H1 (cell line): ENCODE measurements around the gene CRTAC1.

ENCODE experiments used
- GTF2F1 ChIP-seq: IDR thresholded peaks from 2 replicates; pipeline ENCODE4 v1.6.1; 2012; ENCODE audit warnings: low read depth, low read length, improper control_type of control experiment, borderline replicate concordance
- PHF8 ChIP-seq: fragments of 200-600 bp; sonication (generic); conservative IDR thresholded peaks from 2 replicates; pipeline ENCODE4 v1.7.1; 2012; ENCODE audit warnings: low read depth, mild to moderate bottlenecking, inconsistent platforms, low read length, moderate library complexity

- TF ChIP-seq GTF2F1 (no peak), PHF8 (no peak)
Observed at GRCh38 chr10:97843281-97843671, 187.1 kb downstream of the CRTAC1 start.
